Measurements from ENCODE around the gene MON1B. TPM values are rescaled to one million over a fixed set of nuclear protein-coding genes. Genes with fewer than 3 reads are reported as not detected.

MON1B gene
- total and polyA plus RNA-seq, 2 of the 4 experiments (the other 2 are of a cell fraction), result 5.2 to 19.2 TPM

DNA sequence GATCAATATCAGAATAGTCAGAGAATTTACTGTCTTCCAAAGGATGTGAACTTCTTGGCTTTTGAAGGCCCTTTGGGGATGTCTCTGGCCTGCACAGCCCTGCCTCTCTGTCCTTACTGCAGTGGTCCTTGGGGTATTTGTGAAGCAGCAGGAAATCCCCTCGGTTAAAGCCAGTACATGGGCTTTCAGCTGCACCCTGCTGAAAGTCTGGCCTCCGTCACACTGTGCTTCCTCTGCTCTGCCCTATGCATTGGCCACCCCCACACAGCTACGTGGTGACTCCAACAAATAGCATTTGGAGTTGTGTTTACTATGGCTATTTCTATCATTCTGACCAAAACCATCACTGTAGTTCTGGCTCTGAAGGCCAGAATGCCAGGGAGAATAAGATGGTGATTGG, 29.4 kb downstream of the MON1B start:
- WGBS, 2 experiments (ENCODE audit: extremely low coverage in 2 of 2, insufficient read length in 1 of 2), result no CpG with 5 or more reads among the region's 3 CpGs
- no peak overlapping the region for H3K14ac ChIP-seq (replicated peaks; ENCODE audit: low read depth, low read length)
- BruUV-seq (replicated peaks), result no TSS peak
- no peak overlapping the region for H2AK5ac ChIP-seq (ENCODE audit: low read depth, low read length)
- H2BK5ac ChIP-seq (ENCODE audit: low read depth, low read length, poor library complexity, severe bottlenecking), result no peak overlapping the region
- no peaks in the 10 kb centered on the region for H3K79me1 ChIP-seq (ENCODE audit: low read depth in 1 of 2, low read length in 2 of 2)
- H3K4me3 ChIP-seq (ENCODE audit: insufficient read depth, low read depth, low read length), result no peak overlapping the region
- no peak overlapping the region for H2BK120ac ChIP-seq (ENCODE audit: low read depth, low read length)
- ChIA-PET POLR2A (ENCODE audit: unreplicated experiment) (no interaction called here), CTCF (interaction anchor here (0.7 kb wide), 1 partner anchor 1137 kb away, joined by 3 read pairs; no protein-coding TSS in a partner anchor)
- H3K56ac ChIP-seq (ENCODE audit: extremely low read depth, insufficient read depth, low read length), result no peak overlapping the region
- H2BK20ac ChIP-seq (ENCODE audit: low read depth, low read length), result no peak overlapping the region
- no peak overlapping the region for H3K27ac ChIP-seq (ENCODE audit: insufficient read depth, low read length)
- no peaks in the 10 kb centered on the region for H3K9me3 ChIP-seq (ENCODE audit: control insufficient read depth, insufficient read depth, low read length)
- peaks cover 2% of the 10 kb centered on the region; the same call in 1 of the 2 replicates for H3K27me3 ChIP-seq (ENCODE audit: control insufficient read depth, insufficient read depth, low read length)
- H3K23ac ChIP-seq (ENCODE audit: low read depth, low read length), result no peak overlapping the region
- no peak overlapping the region for H3K18ac ChIP-seq (ENCODE audit: low read depth, low read length)
- no peak overlapping the region for H2BK15ac ChIP-seq (ENCODE audit: low read depth, low read length)
- dilution Hi-C loops (cut with HindIII; ENCODE audit: low sequenced_read_pairs, unreplicated experiment) (no loop called here), intact Hi-C loops (cut with micrococcal nuclease) (no loop called here), in situ Hi-C loops (cut with MboI; ENCODE audit: low sequenced_read_pairs) (no loop called here)
- TF ChIP-seq CEBPB (IDR thresholded peaks at IDR 0.05; ENCODE audit: low read depth, low read length), result no peak
- TF ChIP-seq NFE2L2 (IDR thresholded peaks at IDR 0.05; ENCODE audit: low read depth, low read length), result no peak
- TF ChIP-seq RAD21 (IDR thresholded peaks at IDR 0.05; ENCODE audit: low read length), result no peak
- TF ChIP-seq RFX5 (IDR thresholded peaks at IDR 0.05; ENCODE audit: low read depth, low read length), result no peak
- no peak for TF ChIP-seq MAZ (IDR thresholded peaks at IDR 0.05; ENCODE audit: borderline replicate concordance, low read depth, low read length)
- no peak for TF ChIP-seq BHLHE40 (IDR thresholded peaks at IDR 0.05; ENCODE audit: low read depth, low read length)
- TF ChIP-seq, protein P1, sequence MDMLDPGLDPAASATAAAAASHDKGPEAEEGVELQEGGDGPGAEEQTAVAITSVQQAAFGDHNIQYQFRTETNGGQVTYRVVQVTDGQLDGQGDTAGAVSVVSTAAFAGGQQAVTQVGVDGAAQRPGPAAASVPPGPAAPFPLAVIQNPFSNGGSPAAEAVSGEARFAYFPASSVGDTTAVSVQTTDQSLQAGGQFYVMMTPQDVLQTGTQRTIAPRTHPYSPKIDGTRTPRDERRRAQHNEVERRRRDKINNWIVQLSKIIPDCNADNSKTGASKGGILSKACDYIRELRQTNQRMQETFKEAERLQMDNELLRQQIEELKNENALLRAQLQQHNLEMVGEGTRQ (IDR thresholded peaks at IDR 0.05; ENCODE audit: low read depth, low read length), result no peak
- no peak for TF ChIP-seq CTCF (conservative IDR thresholded peaks at IDR 0.05; ENCODE audit: low read depth, low read length)
- TF ChIP-seq, protein P2, sequence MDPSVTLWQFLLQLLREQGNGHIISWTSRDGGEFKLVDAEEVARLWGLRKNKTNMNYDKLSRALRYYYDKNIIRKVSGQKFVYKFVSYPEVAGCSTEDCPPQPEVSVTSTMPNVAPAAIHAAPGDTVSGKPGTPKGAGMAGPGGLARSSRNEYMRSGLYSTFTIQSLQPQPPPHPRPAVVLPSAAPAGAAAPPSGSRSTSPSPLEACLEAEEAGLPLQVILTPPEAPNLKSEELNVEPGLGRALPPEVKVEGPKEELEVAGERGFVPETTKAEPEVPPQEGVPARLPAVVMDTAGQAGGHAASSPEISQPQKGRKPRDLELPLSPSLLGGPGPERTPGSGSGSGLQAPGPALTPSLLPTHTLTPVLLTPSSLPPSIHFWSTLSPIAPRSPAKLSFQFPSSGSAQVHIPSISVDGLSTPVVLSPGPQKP (IDR thresholded peaks at IDR 0.05; ENCODE audit: borderline replicate concordance, low read depth, low read length), result no peak
- no peak for TF ChIP-seq CHD1 (IDR thresholded peaks at IDR 0.05; ENCODE audit: low read depth, low read length)
- TF ChIP-seq MXI1 (IDR thresholded peaks at IDR 0.05; ENCODE audit: borderline replicate concordance, low read depth, low read length), result no peak
- TF ChIP-seq MAFK (IDR thresholded peaks at IDR 0.05; ENCODE audit: low read depth, low read length), result no peak
- no peak for TF ChIP-seq FOS (IDR thresholded peaks at IDR 0.05; ENCODE audit: low read depth, low read length)
- TF ChIP-seq RCOR1 (IDR thresholded peaks at IDR 0.05; ENCODE audit: insufficient replicate concordance, low read length), result no peak
- no peaks in the 10 kb centered on the region for H3K36me3 ChIP-seq (ENCODE audit: control insufficient read depth, insufficient read depth, low read length)
- no peak overlapping the region for H3K4ac ChIP-seq (ENCODE audit: low read depth, low read length)
- no peak overlapping the region for H2AFZ ChIP-seq (replicated peaks; ENCODE audit: low read length, poor library complexity)
- no peak for DNase-seq
- no peaks in the 10 kb centered on the region; the same call in 1 of the 2 replicates for H4K20me1 ChIP-seq (ENCODE audit: insufficient read depth, low read length)
- no peak overlapping the region for H4K8ac ChIP-seq (ENCODE audit: low read depth in 2 of 2, low read length in 2 of 2)
- no peak overlapping the region for H3K9ac ChIP-seq (ENCODE audit: low read depth, low read length)
- H2AK9ac ChIP-seq (replicated peaks; ENCODE audit: low read depth, low read length, poor library complexity), result no peak overlapping the region
- H4K5ac ChIP-seq (ENCODE audit: low read depth, low read length), result no peak overlapping the region
- no peaks in the 10 kb centered on the region for H3K9me1 ChIP-seq (ENCODE audit: insufficient read depth, low read length)
- H3K4me1 ChIP-seq (ENCODE audit: control insufficient read depth, insufficient read depth, low read length), result peaks cover 2% of the 10 kb centered on the region; the same call in 1 of the 2 replicates
- H3K4me2 ChIP-seq (ENCODE audit: low read depth, low read length), result no peak overlapping the region
- 0 out of 2 replicates have a peak, but pooled peaks have one; percentile 31 for ATAC-seq (ENCODE audit: low read depth)
- H4K91ac ChIP-seq (ENCODE audit: insufficient read depth, low read depth, low read length), result no peak overlapping the region
